ENCODE results near the gene CYB561.

The CYB561 gene, protein sequence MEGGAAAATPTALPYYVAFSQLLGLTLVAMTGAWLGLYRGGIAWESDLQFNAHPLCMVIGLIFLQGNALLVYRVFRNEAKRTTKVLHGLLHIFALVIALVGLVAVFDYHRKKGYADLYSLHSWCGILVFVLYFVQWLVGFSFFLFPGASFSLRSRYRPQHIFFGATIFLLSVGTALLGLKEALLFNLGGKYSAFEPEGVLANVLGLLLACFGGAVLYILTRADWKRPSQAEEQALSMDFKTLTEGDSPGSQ

DNA sequence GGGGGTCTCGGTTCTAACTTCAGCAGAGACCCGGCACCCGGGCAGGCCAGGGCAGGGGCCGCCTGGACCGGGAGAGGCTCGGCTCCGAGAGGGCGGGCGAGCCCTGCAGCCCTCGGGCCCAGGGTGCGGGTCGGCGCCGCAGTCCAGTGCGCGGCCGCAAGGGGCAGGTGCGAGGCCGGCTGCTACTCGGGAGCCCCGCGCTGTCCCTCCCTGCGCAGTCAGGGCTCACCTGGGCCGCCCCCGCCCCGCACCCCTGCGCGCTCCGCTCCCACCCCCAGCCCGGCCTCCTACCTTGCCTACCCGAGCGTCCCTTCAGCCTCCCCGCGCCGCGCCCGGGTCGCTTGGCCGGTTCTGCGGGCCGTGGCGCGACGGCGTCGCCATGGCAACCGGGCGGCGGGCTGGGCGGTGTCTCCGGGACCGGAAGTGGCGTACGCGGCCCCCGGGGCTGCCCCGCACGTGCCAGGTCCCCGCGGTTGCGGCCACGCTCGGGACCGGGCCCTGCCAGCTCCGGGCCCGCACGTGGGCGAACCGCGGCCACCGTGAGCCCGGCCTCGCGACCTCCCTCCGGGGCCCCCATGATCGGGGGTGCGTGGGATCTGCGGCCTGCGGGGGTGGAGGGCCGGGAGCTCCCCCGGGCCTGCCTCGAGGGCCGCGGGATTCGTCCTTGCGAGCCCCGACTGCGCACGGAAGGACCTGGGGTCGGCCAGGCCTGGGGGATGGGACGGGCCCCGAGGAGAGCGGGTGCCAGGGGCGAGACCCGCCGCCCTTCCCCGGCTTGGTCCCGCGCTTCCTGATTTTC, at the start of gene CYB561:
Gene CYB561, minus strand, starts transcription at position 353 of the 799 bp plus-strand sequence. CDS start 8,759 bp downstream, outside the sequence.
- in situ Hi-C loops (cut with MboI; ENCODE audit: low sequenced_read_pairs): no loop called here

DNA sequence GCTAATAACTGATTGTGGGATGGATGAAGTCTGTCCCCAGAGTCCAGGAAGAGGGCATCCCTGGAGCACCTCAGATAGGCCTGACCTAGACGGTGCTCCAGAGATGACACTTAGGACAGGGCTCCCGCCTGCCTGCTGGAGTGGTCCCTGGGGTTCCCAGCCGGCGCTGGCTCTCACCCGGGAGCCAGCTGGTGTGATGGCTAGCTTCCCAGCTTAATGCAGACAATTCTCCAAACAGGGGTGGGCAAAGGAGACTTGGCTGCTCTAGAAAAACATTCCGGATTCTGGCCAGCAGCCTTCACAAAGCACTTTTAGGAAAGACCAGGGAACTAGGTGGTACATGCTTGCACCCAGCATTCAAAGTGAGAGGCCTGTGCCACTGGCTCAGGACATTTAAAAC, 49.4 kb upstream of the CYB561 start:
- in situ Hi-C loops (cut with MboI; ENCODE audit: low sequenced_read_pairs): no loop called here

DNA sequence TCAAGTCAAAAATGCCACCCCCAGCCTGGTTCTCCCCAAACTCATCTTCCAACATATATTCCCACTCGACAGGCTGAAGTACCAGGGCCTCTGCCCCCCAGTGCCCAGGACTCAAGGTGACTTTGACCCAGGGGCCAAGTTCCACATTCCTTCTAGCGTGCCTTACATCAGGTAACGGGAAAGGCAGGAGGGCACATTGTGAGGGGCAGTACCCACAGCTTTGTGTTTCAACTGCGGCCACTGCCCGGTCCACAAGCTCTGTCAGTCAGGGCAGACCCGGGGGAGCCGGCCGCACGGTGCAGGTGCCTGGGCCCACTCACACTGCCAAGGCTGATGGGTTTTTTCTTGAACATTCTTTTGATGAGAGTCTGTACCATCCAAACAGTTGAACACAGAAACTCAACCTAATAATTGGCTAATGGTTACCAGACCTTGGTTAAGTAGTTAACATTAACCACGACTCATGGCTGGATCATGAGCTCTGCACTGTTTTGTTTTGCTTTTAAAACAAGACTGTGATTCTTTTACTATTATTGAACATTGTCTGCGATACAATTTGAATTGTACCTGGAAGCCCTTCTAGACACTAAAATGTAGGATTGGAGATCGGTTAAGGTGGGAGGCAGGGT, 48.3 kb upstream of the CYB561 start:
- in situ Hi-C loops (cut with MboI; ENCODE audit: low sequenced_read_pairs): no loop called here

DNA sequence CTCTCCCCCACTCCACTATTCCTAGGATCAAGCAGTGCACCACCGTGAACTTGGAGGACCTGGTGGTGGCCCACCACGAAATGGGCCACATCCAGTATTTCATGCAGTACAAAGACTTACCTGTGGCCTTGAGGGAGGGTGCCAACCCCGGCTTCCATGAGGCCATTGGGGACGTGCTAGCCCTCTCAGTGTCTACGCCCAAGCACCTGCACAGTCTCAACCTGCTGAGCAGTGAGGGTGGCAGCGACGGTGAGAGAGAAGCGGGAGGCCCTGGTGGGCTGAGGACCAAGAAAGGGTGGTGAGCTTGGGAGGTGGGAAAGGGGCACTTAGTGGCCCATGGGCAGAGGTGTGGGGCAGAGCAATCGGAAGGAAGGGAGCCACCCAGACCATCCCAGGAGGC, 47.3 kb upstream of the CYB561 start:
- in situ Hi-C loops (cut with MboI; ENCODE audit: low sequenced_read_pairs): no loop called here

DNA sequence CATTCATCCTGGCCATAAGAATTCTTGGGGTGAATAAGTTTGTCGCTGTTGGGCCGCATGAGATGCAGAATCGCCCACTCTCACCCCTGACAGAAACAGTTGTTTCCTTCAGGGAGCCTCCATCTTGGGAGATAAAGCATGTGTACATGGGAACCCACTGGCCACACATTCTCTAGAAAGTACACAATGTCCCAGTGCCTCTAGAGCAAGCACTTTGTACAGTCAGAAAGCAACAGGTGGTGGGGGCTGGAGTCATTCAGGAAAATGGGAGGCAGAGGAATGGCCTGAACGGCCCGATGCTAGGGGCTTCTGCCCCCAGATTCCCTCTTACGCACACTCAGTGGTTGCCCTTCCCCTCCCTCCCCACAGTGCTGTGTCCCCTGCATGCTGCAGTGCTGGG, 46.8 kb upstream of the CYB561 start:
- in situ Hi-C loops (cut with MboI; ENCODE audit: low sequenced_read_pairs): no loop called here

DNA sequence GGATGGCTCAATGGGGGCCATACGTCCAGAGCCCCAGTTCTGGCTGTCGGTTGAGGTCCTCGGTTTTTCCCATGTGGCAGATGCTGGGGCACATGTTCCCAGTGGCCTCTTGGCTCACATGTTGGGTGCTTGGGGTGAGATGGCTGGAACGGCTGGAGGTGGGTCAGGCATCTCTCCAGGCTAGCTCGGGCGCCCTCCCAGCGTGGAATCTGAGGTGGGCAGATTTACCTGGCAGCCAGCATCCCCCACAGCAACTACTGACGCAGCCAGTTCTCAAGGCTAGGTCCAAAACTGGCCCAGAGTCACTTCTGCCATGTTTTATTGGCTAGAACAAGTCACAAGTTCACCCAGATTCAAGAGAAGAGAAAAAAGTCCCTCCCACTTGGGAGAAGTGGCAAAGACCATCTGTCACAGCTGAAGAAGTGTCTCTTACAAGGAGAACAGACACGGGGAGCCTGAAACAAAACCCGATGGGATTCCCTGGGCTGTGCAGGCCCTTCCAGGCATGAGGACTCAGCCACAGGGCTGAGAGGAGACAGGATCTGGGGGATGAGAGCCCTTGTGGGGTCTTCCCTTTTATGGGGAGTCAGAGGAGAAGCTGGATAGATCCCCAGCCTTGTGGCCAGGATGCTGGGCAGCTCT, 46.0 kb upstream of the CYB561 start:
- in situ Hi-C loops (cut with MboI; ENCODE audit: low sequenced_read_pairs): no loop called here

DNA sequence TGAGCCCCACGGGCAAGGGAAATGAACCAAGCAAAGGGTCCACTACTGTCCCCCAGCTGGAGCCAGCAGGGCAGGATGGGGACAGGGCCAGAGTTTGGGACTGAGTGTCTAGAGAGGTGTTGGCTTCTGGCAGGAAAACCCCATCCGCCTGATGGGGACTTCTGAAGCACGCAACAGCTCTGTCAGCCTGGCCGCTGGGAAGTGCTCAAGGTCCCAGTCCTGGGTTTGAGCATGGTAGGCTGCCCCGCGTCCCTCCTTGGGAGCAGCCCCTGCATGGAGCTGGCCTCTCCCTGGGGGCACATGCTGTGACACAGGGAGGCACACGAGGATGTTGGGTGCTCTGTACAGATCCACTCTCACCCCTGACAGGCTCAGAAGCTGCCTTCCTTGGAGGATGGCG, 45.3 kb upstream of the CYB561 start:
- in situ Hi-C loops (cut with MboI; ENCODE audit: low sequenced_read_pairs): no loop called here

DNA sequence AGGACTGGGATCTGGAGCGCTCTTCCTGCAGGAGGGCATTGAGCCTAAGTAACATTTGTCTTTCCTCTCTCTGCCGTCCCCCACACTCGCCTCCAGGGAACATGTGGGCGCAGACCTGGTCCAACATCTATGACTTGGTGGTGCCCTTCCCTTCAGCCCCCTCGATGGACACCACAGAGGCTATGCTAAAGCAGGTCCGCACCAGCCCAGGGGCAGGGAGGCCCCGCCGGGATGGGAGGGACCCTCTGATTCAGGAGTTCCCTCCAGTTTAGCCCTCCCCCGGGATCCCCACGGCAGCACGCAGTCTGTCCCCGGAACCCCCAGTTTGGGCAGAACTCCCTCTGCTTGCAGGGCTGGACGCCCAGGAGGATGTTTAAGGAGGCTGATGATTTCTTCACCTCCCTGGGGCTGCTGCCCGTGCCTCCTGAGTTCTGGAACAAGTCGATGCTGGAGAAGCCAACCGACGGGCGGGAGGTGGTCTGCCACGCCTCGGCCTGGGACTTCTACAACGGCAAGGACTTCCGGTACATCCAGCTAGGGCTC, 44.8 kb upstream of the CYB561 start:
- in situ Hi-C loops (cut with MboI; ENCODE audit: low sequenced_read_pairs): no loop called here

DNA sequence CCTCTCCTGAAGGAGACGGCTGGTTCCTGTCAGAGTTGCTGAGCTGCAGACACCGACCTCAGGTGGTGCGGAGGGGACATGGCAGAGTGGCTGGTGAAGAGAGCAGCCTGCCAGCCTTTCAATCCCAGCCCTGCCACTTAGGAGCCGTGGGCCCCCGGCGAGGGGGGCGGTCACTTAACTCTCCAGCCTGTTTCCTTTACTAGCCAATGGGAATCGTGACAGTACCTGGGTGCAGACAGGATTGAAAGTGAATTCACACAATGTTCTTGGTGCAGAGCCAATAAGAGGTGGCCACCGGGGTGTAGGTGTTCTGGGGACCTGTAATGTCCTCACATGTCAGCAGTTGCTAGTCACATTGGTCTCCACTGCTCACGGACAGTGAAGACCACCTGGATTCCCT, 44.2 kb upstream of the CYB561 start:
- in situ Hi-C loops (cut with MboI; ENCODE audit: low sequenced_read_pairs): no loop called here

DNA sequence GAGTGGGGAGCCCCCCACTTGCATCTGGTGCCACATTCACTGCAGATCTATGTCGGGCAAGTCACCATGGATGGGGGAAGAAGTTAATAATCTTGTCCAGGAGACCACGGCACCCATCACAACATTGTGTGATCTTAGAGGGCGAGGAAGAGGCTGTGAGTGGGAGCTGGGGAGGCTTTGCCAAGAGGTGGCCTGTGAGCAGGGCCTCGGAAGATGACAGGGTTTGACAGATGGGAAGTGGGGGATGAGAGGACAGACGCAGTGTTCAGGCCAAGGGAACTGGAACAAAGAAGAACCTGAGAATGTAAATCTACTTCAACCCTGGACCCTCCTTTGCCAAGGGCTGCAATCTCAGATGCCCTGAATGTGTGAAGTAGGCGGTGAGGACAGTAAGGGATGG, 43.2 kb upstream of the CYB561 start:
- in situ Hi-C loops (cut with MboI; ENCODE audit: low sequenced_read_pairs): no loop called here

DNA sequence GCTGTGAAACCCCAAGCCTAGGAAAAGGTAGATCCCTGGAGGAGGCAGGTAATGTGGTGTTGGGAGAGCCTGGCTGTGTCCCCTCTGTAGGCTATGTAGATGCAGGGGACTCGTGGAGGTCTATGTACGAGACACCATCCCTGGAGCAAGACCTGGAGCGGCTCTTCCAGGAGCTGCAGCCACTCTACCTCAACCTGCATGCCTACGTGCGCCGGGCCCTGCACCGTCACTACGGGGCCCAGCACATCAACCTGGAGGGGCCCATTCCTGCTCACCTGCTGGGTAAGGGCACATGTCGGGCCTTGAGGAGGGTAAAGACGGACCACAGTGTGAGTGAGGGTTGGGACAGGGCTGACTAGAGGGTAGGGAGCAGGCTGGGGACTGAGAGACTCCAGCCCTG, 42.7 kb upstream of the CYB561 start:
- in situ Hi-C loops (cut with MboI; ENCODE audit: low sequenced_read_pairs): no loop called here

DNA sequence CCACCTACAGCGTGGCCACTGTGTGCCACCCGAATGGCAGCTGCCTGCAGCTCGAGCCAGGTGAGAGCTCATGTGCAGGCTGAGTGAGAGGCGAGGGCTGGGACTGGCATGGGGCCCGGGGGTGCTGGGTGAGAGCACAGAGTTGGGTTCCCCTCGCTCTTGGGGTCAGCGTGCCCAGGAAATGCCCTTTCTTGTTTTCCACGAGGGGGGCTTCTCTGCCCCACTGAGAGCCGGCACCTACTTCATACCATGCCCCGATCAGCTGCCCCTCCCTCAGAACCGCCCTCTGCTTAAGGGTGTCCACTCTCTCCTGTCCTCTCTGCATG, 40.9 kb upstream of the CYB561 start:
- in situ Hi-C loops (cut with MboI; ENCODE audit: low sequenced_read_pairs): no loop called here

DNA sequence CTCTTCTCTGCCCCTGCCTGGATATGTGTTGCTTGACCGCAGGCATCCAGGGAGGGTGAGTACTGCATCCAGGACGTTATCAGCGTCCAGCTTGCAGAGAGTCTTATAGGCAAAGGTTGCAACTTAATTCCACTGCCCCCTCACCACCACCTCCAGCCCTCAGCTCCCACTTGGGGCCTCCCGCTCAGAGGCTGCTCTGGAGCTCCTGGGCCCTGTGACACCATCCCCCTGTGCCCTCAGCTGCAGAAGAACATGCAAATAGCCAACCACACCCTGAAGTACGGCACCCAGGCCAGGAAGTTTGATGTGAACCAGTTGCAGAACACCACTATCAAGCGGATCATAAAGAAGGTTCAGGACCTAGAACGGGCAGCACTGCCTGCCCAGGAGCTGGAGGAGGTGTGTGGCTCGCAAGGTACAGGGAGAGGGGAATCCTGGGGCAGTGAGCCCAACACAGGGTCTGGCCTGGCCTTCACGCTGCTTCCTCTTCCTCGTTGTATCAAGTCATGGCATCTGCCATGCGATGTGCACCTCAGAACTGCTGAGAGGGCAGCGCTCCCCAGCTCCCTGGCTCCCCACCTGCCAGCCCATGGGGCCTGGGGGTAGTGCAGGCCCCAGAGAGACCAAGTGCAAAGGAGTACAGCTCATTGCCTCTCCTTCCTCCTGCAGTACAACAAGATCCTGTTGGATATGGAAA, 40.4 kb upstream of the CYB561 start:
- in situ Hi-C loops (cut with MboI; ENCODE audit: low sequenced_read_pairs): no loop called here

DNA sequence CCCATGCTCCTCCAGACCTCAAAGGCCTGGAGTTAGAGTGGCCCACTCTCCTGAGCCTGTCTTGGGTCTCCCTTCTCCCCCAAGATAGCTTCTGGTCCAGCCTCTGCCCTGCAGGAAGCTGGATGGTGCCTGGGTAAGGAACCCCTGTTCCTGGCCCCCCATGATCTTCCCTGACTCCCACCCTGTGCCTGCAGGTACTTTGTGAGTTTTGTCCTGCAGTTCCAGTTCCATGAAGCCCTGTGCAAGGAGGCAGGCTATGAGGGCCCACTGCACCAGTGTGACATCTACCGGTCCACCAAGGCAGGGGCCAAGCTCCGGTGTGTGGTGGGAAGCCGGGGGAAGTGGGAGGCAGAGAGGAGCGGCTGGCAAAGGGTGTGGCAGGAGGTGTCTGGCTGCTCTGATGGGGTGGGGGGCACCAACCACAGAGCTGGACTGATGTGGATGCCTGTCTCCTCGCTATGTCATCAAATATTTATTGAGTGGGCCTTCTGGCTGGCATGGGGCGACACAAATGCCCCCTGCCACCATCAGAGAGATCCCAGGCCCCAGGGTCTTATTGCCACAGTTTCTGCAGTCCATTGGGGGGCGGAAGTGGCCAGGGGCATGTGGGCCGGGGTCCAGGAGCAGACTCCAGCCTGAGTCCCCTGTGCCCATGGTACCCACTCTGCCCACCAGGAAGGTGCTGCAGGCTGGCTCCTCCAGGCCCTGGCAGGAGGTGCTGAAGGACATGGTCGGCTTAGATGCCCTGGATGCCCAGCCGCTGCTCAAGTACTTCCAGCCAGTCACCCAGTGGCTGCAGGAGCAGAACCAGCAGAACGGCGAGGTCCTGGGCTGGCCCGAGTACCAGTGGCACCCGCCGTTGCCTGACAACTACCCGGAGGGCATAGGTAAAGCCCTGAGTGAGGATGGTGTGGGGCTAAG, 37.8 kb upstream of the CYB561 start:
- in situ Hi-C loops (cut with MboI; ENCODE audit: low sequenced_read_pairs): no loop called here

DNA sequence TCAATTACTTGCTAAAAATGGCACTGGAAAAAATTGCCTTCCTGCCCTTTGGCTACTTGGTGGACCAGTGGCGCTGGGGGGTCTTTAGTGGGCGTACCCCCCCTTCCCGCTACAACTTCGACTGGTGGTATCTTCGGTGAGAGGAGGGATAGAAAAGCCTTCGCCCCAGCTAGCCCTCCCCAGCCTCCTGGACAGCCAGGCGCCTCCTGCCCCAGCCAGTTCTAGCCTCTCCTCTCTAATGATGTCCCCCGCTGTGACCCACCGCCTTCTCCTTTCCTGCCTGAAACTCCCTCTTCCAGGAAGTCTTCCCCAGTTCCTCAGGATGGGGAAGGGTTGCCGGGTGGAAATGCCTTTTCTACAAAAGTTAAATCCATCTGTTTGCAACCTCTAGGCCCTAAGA, 36.9 kb upstream of the CYB561 start:
- in situ Hi-C loops (cut with MboI; ENCODE audit: low sequenced_read_pairs): no loop called here

DNA sequence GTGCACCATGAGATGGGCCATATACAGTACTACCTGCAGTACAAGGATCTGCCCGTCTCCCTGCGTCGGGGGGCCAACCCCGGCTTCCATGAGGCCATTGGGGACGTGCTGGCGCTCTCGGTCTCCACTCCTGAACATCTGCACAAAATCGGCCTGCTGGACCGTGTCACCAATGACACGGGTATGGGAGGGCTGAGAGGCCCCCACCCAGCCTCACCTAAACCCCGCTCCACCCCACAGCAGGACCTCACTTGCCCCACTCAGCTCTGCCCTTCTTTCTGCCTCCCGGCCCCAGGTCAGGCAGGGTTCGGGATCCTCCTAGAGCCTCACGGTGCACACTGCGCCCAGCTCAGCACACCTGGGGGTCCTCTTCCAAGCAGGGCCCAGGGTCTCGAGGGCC, 36.4 kb upstream of the CYB561 start:
- in situ Hi-C loops (cut with MboI; ENCODE audit: low sequenced_read_pairs): no loop called here

DNA sequence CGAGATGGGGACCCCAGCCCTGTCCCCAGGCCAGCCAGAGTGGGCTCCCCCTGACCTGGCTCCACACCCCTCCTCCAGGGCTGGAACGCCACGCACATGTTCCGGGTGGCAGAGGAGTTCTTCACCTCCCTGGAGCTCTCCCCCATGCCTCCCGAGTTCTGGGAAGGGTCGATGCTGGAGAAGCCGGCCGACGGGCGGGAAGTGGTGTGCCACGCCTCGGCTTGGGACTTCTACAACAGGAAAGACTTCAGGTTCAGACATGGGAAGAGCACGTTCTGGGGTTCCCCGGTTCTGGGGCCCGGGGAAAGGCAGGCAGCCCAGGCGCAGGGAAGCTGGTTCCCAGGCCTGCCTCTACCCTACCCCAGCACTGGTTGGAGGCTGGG, 35.4 kb upstream of the CYB561 start:
- in situ Hi-C loops (cut with MboI; ENCODE audit: low sequenced_read_pairs): no loop called here

DNA sequence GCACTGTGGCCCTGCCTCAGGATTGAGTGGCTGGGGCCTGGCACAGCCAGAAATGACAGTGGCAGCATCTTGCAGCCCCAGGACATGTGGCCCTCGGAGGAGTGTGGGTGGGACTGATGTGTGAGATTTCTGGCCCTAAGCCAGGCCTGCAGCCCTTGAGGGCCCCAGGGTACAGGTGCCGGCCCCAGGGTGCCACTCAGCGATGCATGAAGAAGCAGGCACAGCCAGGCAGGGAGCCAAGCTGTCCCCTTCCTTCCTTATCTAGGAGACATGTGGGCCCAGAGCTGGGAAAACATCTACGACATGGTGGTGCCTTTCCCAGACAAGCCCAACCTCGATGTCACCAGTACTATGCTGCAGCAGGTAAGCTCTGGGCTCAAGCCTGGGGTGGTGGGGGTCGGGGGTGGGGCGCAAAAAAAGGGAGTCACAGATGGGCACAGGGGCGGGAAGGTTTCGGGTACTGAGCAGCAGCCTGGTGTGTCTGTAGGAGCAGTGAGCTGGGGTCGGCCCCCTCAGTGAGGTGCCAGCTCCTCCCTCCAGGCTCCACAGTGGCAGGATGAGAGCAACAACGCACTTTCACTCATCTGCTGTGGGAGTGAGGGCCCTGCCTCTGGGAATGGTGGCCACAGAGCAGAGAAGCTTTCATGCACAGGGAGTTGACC, 34.9 kb upstream of the CYB561 start:
- in situ Hi-C loops (cut with MboI; ENCODE audit: low sequenced_read_pairs): no loop called here

DNA sequence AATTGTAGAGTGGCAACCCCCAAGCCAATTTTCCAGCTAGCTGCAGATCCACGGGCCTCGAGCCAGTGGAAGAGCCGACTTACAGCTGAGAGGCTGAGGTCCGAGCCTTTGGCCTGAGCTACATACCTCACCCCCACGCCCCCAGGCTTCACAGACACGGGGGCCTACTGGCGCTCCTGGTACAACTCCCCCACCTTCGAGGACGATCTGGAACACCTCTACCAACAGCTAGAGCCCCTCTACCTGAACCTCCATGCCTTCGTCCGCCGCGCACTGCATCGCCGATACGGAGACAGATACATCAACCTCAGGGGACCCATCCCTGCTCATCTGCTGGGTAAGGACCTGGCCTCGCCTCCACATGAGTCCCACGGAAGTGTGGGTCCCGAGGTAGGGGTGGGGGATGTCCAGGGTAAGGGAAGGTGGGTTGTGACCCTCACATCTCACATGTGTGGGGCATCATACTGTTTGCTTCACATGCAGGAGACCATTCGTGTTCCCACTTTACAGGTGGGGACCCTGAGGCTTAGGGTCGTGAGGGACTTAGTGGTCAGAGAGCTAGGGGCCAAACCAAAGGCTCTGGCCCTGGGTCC, 34.2 kb upstream of the CYB561 start:
- in situ Hi-C loops (cut with MboI; ENCODE audit: low sequenced_read_pairs): no loop called here
